ENCODE results near the gene C1QL4.

GRCh38 chr12:49305762-49306510, 31.1 kb downstream of the C1QL4 start:
- TF ChIP-seq CTCF (IDR thresholded peaks at IDR 0.05) (no peak), POLR2A (IDR thresholded peaks at IDR 0.05) (no peak)
